ENCODE data around the gene HERC6. TPM values are rescaled to one million over a fixed set of nuclear protein-coding genes. Genes with fewer than 3 reads are reported as not detected.
A peak's percentile ranks its signal among the peaks of the same experiment; 100 is the strongest.
"Not testable (repeated sequence)": the region's sequence is repeated elsewhere in the genome, so short reads cannot be mapped to it uniquely, and the experiment has no call there.

The HERC6 gene
- total RNA-seq, 1 donor from 2014 or later: 18.1 TPM

DNA sequence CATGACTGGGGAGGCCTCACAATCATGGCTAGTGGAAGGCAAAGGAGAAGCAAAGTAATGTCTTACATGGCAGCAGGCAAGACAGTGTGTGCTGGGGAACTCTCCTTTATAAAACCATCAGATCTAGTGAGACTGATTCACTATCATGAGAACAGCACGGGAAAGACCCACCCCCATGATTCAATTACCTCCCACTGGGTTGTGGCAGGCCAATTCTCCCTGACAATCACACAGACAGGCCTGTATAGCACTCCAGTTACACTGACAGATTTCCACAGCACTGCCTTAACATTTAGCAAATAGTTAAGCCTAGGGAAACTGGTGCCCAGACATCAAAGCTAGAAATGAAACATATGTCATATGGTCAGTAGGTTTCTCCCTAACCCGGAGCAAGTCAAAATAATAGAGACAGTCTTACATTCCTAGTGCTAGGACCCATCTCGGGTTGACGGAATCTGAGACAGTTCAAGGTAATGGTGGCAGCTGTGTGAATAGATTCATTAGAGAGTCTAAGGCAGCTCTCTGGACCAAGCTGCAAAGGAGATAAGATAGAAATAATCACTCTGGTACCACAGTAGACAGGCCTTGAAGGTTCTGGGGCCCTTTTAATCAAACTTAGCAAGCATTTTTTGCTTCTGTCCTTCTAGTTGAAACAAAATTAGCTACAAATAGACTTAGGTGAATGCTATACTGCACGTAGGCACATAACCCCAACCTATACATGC is 68.9 kb downstream of the HERC6 start:
- DNase-seq: no peak

GRCh38 chr4:88448211-88448765 is 69.6 kb downstream of the HERC6 start:
- DNase-seq: not testable (repeated sequence)

DNA sequence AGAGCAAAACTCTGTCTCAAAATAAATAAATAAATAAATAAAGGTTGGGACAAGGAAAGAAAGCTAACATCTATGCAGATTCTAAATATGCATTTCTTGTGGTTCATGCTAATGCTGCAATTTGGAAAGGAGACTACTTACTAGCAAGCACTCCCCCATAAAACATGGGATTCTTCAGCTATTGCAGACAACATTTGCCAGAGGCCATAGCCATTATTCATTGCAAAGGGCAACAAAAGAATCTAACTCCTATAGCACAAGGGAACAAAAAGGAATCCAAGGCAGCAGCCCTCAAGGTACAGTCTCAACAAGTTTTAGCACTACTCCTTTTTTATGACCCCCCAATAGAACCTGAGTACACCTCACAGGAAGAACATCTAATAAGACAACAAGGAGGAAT is 70.2 kb downstream of the HERC6 start:
- no peak for DNase-seq

DNA sequence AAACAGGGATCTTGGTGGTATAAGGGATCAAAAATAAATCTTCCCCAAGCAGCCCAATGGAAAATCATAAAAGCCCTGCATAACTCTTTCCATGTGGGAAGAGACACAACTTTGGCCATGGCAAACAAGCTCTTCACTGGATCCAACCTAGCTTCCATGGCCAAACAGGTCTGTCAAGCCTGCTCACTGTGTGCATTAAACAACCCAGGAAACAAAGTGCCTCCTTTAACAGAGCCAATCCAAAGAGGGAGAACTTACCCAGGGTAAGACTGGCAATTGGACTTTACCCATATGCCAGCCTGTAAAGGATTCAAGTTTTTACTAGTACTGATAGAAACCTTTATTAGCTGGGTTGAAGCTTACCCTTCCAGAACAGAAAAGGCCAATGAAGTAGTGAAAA is 70.6 kb downstream of the HERC6 start:
- DNase-seq: no peak

DNA sequence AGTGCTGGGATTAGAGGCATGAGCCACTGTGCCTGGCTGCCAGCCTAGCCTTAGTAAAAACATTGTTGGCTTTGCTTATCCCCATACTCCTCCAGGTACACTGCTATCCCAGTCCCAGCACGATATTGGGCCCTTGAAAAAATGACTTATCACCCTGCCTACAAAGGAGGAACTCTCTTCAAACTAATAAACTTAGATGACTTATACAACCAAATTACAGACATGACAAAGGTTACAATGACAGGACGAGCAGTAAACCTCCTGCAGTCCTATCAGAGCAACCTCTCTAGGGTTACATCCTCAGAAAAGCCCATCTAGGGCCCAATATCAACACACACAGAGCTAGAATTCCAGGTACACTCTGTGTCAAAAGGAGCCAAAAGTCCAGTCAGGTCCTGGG is 72.6 kb downstream of the HERC6 start:
- DNase-seq: no peak

DNA sequence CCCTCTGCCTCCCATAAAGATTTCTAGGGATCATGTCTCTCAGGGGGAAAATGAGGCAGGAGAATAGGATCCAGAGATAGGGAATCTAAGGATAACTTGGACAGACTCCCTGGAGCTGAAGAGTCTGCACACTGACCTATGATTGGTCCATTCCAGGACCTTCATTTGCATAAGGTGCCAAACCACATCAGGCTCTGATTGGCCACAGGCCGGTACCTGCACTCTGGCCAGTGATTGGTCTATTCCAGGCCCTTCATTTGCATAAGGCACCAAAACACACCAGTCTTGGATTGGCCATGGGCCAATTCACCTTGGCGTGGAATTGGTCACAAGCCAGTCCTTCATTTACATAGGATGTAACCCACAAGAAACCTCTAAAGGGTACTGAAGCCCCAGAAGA is 74.3 kb downstream of the HERC6 start:
- no peak for DNase-seq

- peak; percentile 92 for DNase-seq
Measured at GRCh38 chr4:88456670-88457306, 78.1 kb downstream of the HERC6 start, which contains the start of gene HERC5. Gene HERC5 (plus strand): TSS chr4:88457119. CDS start chr4:88457270, 151 bp downstream.

- DNase-seq: peak; percentile 58
Measured at GRCh38 chr4:88457307-88458103, 78.9 kb downstream of the HERC6 start.

DNA sequence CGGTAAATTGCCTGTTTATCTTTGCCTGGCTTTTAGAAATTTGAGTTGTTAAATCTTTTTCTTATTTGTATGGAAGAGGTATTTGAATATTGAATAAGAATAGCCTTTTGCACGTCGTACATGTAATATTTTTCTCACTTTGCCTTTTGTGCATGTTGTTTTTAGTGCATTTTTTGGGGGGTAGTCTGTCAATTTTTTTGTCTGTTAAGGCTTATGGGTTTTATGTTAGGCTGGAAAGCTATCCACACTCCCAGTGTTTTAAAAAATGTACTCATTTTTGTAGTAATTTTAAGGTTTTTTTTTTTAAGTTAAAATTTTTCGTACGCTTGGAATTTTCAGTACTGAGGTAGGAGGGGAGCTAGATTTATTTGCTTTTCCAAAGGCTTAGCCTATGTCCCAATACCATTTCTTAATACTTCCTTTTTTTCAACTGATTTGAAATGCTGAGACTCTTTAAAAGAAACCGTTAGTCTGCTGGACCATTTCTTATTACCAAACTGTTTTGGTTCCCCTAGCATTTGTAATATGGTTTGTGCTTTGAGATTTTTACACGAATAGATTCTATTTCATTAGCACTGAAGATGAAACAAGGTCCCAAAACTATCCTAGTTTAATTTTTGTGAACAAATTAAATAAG is 79.6 kb downstream of the HERC6 start:
- DNase-seq: peak; percentile 10

DNA sequence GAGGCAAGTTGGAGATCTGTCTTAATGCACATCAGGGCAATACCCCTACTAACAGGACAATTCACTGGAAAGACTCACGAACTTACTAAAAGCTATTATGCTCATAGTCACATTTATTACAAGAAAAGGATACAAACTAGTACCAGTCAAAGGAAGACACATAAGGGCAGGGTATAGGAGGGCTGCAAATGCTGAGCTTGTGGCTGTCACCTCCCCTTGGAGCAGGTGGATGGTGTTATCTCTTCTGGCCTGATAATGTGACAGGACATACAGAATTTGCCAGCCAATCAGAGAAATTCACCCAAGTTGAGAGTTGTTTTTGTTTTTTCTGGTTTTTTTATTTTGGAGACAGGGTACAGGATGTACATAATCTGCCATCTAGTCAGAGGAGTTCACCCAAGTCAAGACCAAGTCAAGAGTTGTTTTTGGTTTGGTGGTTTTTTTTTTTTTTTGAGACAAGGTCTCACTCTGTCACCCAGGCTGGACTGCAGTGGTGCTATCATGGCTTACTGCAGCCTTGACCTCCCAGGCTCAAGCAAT is 87.1 kb downstream of the HERC6 start:
- DNase-seq: no peak

DNA sequence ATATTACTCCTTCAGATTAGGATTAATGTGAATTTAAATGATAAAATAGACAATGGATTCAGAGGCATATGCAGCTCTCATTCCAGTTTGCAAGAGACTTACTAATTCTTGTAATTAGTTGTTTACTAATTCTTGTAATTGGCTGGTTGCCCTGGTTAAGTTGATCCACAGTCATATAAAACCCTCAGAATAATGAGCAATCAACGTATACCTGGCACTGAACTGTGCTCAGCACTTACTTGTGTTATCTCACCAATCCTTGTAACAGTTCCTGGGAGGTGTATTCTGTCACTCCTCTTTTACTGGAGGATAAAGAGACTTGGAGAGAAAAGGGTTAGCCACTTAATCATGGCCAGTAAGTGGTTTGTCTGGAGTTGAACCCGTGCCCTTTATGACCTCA is 88.7 kb downstream of the HERC6 start:
- DNase-seq: no peak

GRCh38 chr4:88477229-88477860 is 98.7 kb downstream of the HERC6 start:
- DNase-seq: no peak

DNA sequence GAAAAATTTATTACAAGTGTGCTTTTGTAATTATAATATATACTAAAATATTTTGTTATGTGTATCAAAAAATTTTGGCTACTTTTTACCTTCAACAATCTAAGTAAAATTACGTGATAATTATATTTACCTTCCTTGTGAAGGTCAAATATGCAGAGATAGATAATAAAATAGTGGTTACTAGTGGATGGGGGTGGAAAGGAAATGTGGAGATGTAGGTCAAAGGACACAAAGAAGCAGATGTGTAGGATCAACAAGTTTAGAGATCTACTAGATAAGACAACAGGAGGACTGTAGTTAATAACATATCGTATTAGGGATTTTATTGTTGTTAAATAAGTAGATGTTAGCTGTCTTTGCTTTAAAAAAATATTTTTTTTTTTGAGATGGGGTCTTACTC is 99.6 kb downstream of the HERC6 start:
- no peak for DNase-seq

GRCh38 chr4:88481537-88481936 is 102.9 kb downstream of the HERC6 start:
- DNase-seq: no peak

GRCh38 chr4:88489100-88489761 is 110.6 kb downstream of the HERC6 start:
- no peak for DNase-seq

Small RNAs within 50 kb of the gene (small RNA-seq; reads per million reads assigned to genes)
- not detected for gene RF00019 (ENCODE audit: low replicate concordance)

Other genes starting within 250 kb of the HERC6 start
- gene ABCG2, start 220.2 kb upstream of the HERC6 start, total RNA-seq: 6.9 TPM
- gene PPM1K, start 94.3 kb upstream of the HERC6 start, total RNA-seq: 46.5 TPM
- 2.2 TPM for gene HERC5, start 78.3 kb downstream of the HERC6 start, total RNA-seq
- 73.1 TPM for gene PYURF, start 144.9 kb downstream of the HERC6 start, total RNA-seq
- 51.9 TPM for gene HERC3, start 213.6 kb downstream of the HERC6 start, total RNA-seq

Measured in tongue (tissue), 3 donors.